Activated CD8-positive, alpha-beta T cell treated with anti-CD3 and anti-CD28 coated beads, Interleukin-2, amount 10 ng/mL, durations not matched to agents 7 days and 5 days (primary cell): ENCODE results near the gene ETV6. TPM values are rescaled to one million over a fixed set of nuclear protein-coding genes. Genes with fewer than 3 reads are reported as not detected.

Source experiments
- ATAC-seq: fragments of 150-1000 bp; cut with Tn5 transposase; one replicate; pipeline ENCODE4 v1.10.0; 2021; ENCODE audit warnings: moderate library complexity
- CTCF ChIA-PET: fragments of 350-600 bp; sonication (Branson Sonifier 250); formaldehyde crosslinking; loops from one replicate; lab custom pipeline; 2021; ENCODE audit warnings: antibody characterized with exemption; lab: Charles Lee
- POLR2A ChIA-PET: fragments of 350-600 bp; sonication (Branson Sonifier 250); formaldehyde crosslinking; loops from one replicate; lab custom pipeline; 2021; ENCODE audit warnings: antibody characterized with exemption; lab: Charles Lee
- DNase-seq: peaks from one replicate; pipeline ENCODE4 v3.0.0-alpha.2; 2020
- H3K27ac Mint-ChIP-seq: one replicate; pipeline ENCODE4 v1.8.0; 2021; ENCODE audit warnings: mild to moderate bottlenecking, mixed read lengths
- H3K27me3 Mint-ChIP-seq: one replicate; pipeline ENCODE4 v1.8.0; 2021; ENCODE audit warnings: low read depth, mixed read lengths
- H3K36me3 Mint-ChIP-seq: one replicate; pipeline ENCODE4 v1.8.0; 2021; ENCODE audit warnings: low read depth, mixed read lengths
- H3K4me1 Mint-ChIP-seq: one replicate; pipeline ENCODE4 v1.8.0; 2021; ENCODE audit warnings: low read depth, mixed read lengths
- H3K4me3 Mint-ChIP-seq: one replicate; pipeline ENCODE4 v1.8.0; 2021; ENCODE audit warnings: mild to moderate bottlenecking, mixed read lengths
- H3K9me3 Mint-ChIP-seq: one replicate; pipeline ENCODE4 v1.8.0; 2022; ENCODE audit warnings: mixed read lengths; ENCODE audit not compliant: insufficient read depth
- total RNA-seq, 2 experiments: library from RNA; stranded (reverse); gene quantifications; one replicate each; pipeline ENCODE4 v1.2.3, GENCODE V29; 2021

ETV6 gene
- total RNA-seq, 2 experiments from 2014 or later: 22.1 to 26.1 TPM

GRCh38 chr12:11697670-11698387 is 48.4 kb downstream of the ETV6 start:
- DNase-seq (no peak), ATAC-seq (no peak)
- H3K4me1 Mint-ChIP-seq: peaks cover 5% of the 10 kb centered on the region
- H3K9me3 Mint-ChIP-seq: no peaks in the 10 kb centered on the region
- H3K4me3 Mint-ChIP-seq: no peak overlapping the region
- ChIA-PET CTCF (no interaction called here), POLR2A (no interaction called here)
- H3K27me3 Mint-ChIP-seq: no peaks in the 10 kb centered on the region
- no peak overlapping the region for H3K27ac Mint-ChIP-seq
- H3K36me3 Mint-ChIP-seq: no peaks in the 10 kb centered on the region

- H3K36me3 Mint-ChIP-seq: no peaks in the 10 kb centered on the region
- H3K27me3 Mint-ChIP-seq: no peaks in the 10 kb centered on the region
- ChIA-PET CTCF (interaction anchor here (0.9 to 1.3 kb wide), 2 partner anchors 117 to 334 kb away, joined by 3 read pairs; no protein-coding TSS in a partner anchor), POLR2A (no interaction called here)
- no peaks in the 10 kb centered on the region for H3K9me3 Mint-ChIP-seq
- H3K4me3 Mint-ChIP-seq: no peak overlapping the region
- no peak for ATAC-seq
- DNase-seq: no peak
- no peak overlapping the region for H3K27ac Mint-ChIP-seq
- H3K4me1 Mint-ChIP-seq: peaks cover 8% of the 10 kb centered on the region
Measured at GRCh38 chr12:11698729-11699128, 49.3 kb downstream of the ETV6 start.

GRCh38 chr12:11701433-11701832 is 52.0 kb downstream of the ETV6 start:
- Mint-ChIP-seq H3K4me1 (peaks cover 8% of the 10 kb centered on the region), H3K36me3 (no peaks in the 10 kb centered on the region), H3K4me3 (no peak overlapping the region), H3K27me3 (no peaks in the 10 kb centered on the region), H3K27ac (no peak overlapping the region), H3K9me3 (no peaks in the 10 kb centered on the region)
- ChIA-PET POLR2A (no interaction called here), CTCF (no interaction called here)
- DNase-seq: no peak
- ATAC-seq: no peak

GRCh38 chr12:11702959-11703358 is 53.5 kb downstream of the ETV6 start:
- Mint-ChIP-seq H3K27ac (no peak overlapping the region), H3K4me3 (no peak overlapping the region), H3K9me3 (no peaks in the 10 kb centered on the region), H3K36me3 (no peaks in the 10 kb centered on the region), H3K27me3 (no peaks in the 10 kb centered on the region), H3K4me1 (peaks cover 8% of the 10 kb centered on the region)
- DNase-seq (no peak), ATAC-seq (no peak)
- CTCF ChIA-PET: no interaction called here
- POLR2A ChIA-PET: no interaction called here

- H3K27ac Mint-ChIP-seq: no peak overlapping the region
- ATAC-seq: no peak
- no peaks in the 10 kb centered on the region for H3K27me3 Mint-ChIP-seq
- no peak for DNase-seq
- no peak overlapping the region for H3K4me3 Mint-ChIP-seq
- H3K9me3 Mint-ChIP-seq: no peaks in the 10 kb centered on the region
- H3K36me3 Mint-ChIP-seq: no peaks in the 10 kb centered on the region
- ChIA-PET CTCF (no interaction called here), POLR2A (no interaction called here)
- H3K4me1 Mint-ChIP-seq: peaks cover 7% of the 10 kb centered on the region
Measured at GRCh38 chr12:11703378-11703777, 53.9 kb downstream of the ETV6 start.

- H3K27me3 Mint-ChIP-seq: no peaks in the 10 kb centered on the region
- ATAC-seq (no peak), DNase-seq (no peak)
- no peak overlapping the region for H3K27ac Mint-ChIP-seq
- H3K36me3 Mint-ChIP-seq: no peaks in the 10 kb centered on the region
- no peak overlapping the region for H3K4me3 Mint-ChIP-seq
- H3K4me1 Mint-ChIP-seq: peaks cover 7% of the 10 kb centered on the region
- no peaks in the 10 kb centered on the region for H3K9me3 Mint-ChIP-seq
- POLR2A ChIA-PET: no interaction called here
- CTCF ChIA-PET: no interaction called here
Measured at GRCh38 chr12:11704089-11704488, 54.6 kb downstream of the ETV6 start.

GRCh38 chr12:11705010-11705409 is 55.5 kb downstream of the ETV6 start:
- no peak for ATAC-seq
- Mint-ChIP-seq H3K27me3 (no peaks in the 10 kb centered on the region), H3K27ac (no peak overlapping the region), H3K4me1 (peaks cover 7% of the 10 kb centered on the region), H3K4me3 (no peak overlapping the region), H3K36me3 (no peaks in the 10 kb centered on the region), H3K9me3 (no peaks in the 10 kb centered on the region)
- ChIA-PET POLR2A (no interaction called here), CTCF (no interaction called here)
- DNase-seq: no peak

- CTCF ChIA-PET: no interaction called here
- H3K4me1 Mint-ChIP-seq: peaks cover 7% of the 10 kb centered on the region
- no peak overlapping the region for H3K27ac Mint-ChIP-seq
Measured at GRCh38 chr12:11706509-11707379, 57.3 kb downstream of the ETV6 start.

GRCh38 chr12:11707535-11707934 is 58.1 kb downstream of the ETV6 start:
- POLR2A ChIA-PET: no interaction called here
- CTCF ChIA-PET: no interaction called here
- H3K4me1 Mint-ChIP-seq: peaks cover 6% of the 10 kb centered on the region

More at GRCh38 chr12:11706509-11707379, 57.3 kb downstream of the ETV6 start:
- Mint-ChIP-seq H3K27me3 (no peaks in the 10 kb centered on the region), H3K36me3 (no peaks in the 10 kb centered on the region), H3K4me3 (no peak overlapping the region), H3K9me3 (no peaks in the 10 kb centered on the region)
- ATAC-seq (no peak), DNase-seq (no peak)
- POLR2A ChIA-PET: no interaction called here

GRCh38 chr12:11709513-11709912 is 60.0 kb downstream of the ETV6 start:
- no peak for DNase-seq
- H3K4me1 Mint-ChIP-seq: no peaks in the 10 kb centered on the region
- H3K36me3 Mint-ChIP-seq: peaks cover 3% of the 10 kb centered on the region
- H3K4me3 Mint-ChIP-seq: no peak overlapping the region
- POLR2A ChIA-PET: no interaction called here
- no peak for ATAC-seq
- no peaks in the 10 kb centered on the region for H3K9me3 Mint-ChIP-seq
- H3K27me3 Mint-ChIP-seq: no peaks in the 10 kb centered on the region
- CTCF ChIA-PET: no interaction called here
- no peak overlapping the region for H3K27ac Mint-ChIP-seq

More at GRCh38 chr12:11707535-11707934, 58.1 kb downstream of the ETV6 start:
- no peak overlapping the region for H3K4me3 Mint-ChIP-seq
- H3K27ac Mint-ChIP-seq: no peak overlapping the region
- no peaks in the 10 kb centered on the region for H3K27me3 Mint-ChIP-seq
- H3K9me3 Mint-ChIP-seq: no peaks in the 10 kb centered on the region
- H3K36me3 Mint-ChIP-seq: no peaks in the 10 kb centered on the region
- ATAC-seq (no peak), DNase-seq (no peak)

GRCh38 chr12:11710431-11710830 is 61.0 kb downstream of the ETV6 start:
- Mint-ChIP-seq H3K36me3 (peaks cover 5% of the 10 kb centered on the region), H3K4me3 (no peak overlapping the region), H3K9me3 (no peaks in the 10 kb centered on the region), H3K27me3 (no peaks in the 10 kb centered on the region), H3K27ac (no peak overlapping the region), H3K4me1 (no peaks in the 10 kb centered on the region)
- no peak for ATAC-seq
- no peak for DNase-seq
- ChIA-PET CTCF (interaction anchor here (0.8 kb wide), 1 partner anchor 323 kb away, joined by 3 read pairs; no protein-coding TSS in a partner anchor), POLR2A (no interaction called here)

GRCh38 chr12:11710906-11711305 is 61.4 kb downstream of the ETV6 start:
- Mint-ChIP-seq H3K4me3 (no peak overlapping the region), H3K36me3 (peaks cover 5% of the 10 kb centered on the region), H3K4me1 (no peaks in the 10 kb centered on the region), H3K27me3 (no peaks in the 10 kb centered on the region), H3K27ac (no peak overlapping the region), H3K9me3 (no peaks in the 10 kb centered on the region)
- POLR2A ChIA-PET: no interaction called here
- DNase-seq: no peak
- CTCF ChIA-PET: interaction anchor here (0.8 kb wide), 1 partner anchor 322 kb away, joined by 3 read pairs; no protein-coding TSS in a partner anchor
- no peak for ATAC-seq
